Upper lobe of left lung (tissue), 6 donors: ENCODE data around the gene DNAAF6. TPM values are rescaled to one million over a fixed set of nuclear protein-coding genes. Genes with fewer than 3 reads are reported as not detected.

Experiments used
- ATAC-seq, 2 donors: fragments of 200-7000 bp; cut with Tn5 transposase; one replicate each; pipeline ENCODE4 v1.9.1; 2022; ENCODE audit warnings: mild to moderate bottlenecking in 2 of 2, moderate library complexity in 2 of 2; ENCODE audit not compliant: low FRiP score in 2 of 2
- DNase-seq, 2 donors: peaks; one replicate each; pipeline ENCODE4 v3.0.0-alpha.2; 2019 to 2020
- H3K27ac ChIP-seq, 4 donors: fragments of 200-600 bp; sonication (generic); one replicate each; pipeline ENCODE4 v1.5.1; 2016 to 2019
- H3K27me3 ChIP-seq, 4 donors: fragments of 200-600 bp; sonication (generic); one replicate each; pipeline ENCODE4 v1.5.1; 2017 to 2019
- H3K36me3 ChIP-seq, 4 donors: fragments of 200-600 bp; sonication (generic); one replicate each; pipeline ENCODE4 v1.5.1; 2016 to 2019
- H3K4me1 ChIP-seq, 4 donors: fragments of 200-600 bp; sonication (generic); one replicate each; pipeline ENCODE4 v1.5.1; 2018 to 2019
- H3K4me3 ChIP-seq, 4 donors: fragments of 200-600 bp; sonication (generic); one replicate each; pipeline ENCODE4 v1.5.1; 2017 to 2019; ENCODE audit warnings: mild to moderate bottlenecking in 2 of 4, moderate library complexity in 1 of 4
- H3K9me3 ChIP-seq, 4 donors: fragments of 200-600 bp; sonication (generic); one replicate each; pipeline ENCODE4 v1.5.1; 2018 to 2019
- CTCF ChIP-seq, 6 experiments: fragments of 450-650 bp in 4 of 6; fragments of 200-600 bp in 2 of 6; sonication (generic) in 2 of 6; IDR thresholded peaks; one replicate each; pipeline ENCODE4 v1.5.1; 2016 to 2019; ENCODE audit warnings: antibody characterized with exemption in 6 of 6
- EP300 ChIP-seq, 4 donors: sonication (generic); formaldehyde crosslinking; IDR thresholded peaks; one replicate each; pipeline ENCODE4 v1.5.1; 2017; ENCODE audit warnings: antibody characterized with exemption in 4 of 4, control low read depth in 2 of 4
- POLR2A ChIP-seq, 4 donors: fragments of 450-650 bp; IDR thresholded peaks; one replicate each; pipeline ENCODE4 v1.5.1; 2016 to 2017; ENCODE audit warnings: antibody characterized with exemption in 4 of 4, mild to moderate bottlenecking in 2 of 4
- POLR2AphosphoS5 ChIP-seq, 2 donors: sonication (generic); formaldehyde crosslinking; IDR thresholded peaks; one replicate each; pipeline ENCODE4 v1.5.1; 2017; ENCODE audit warnings: antibody characterized with exemption in 2 of 2
- WGBS, 2 donors: methylation state at CpG; one replicate each; pipeline ENCODE4 v1.1.5; 2017 to 2018; 5-methylcytosine and 5-hydroxymethylcytosine counted together
- small RNA-seq, 4 donors: library from RNA; depleted of rRNA; stranded (forward); fragments of <200 nt; gene quantifications; one replicate each; pipeline ENCODE3, GENCODE V24; 2016
- total RNA-seq, 6 donors: library from RNA; depleted of rRNA in 4 of 6; stranded (reverse); fragments of >200 nt in 4 of 6; gene quantifications; one replicate each; pipeline versions ENCODE4 v1.1.0 to v1.2.1, GENCODE V29; 2016 to 2021
- donor health status: DM: no; HTN: no; CAD: no; lungs with moderate emphysema.
- donor health status: DM: no; HTN: yes; CAD: no; lungs with severe emphysema.

DNAAF6 gene
- total RNA-seq, 6 donors from 2014 or later, result 0.54 to 2.9 (median 0.61) TPM; not detected in 3

- Histone ChIP-seq H3K27me3 (no peaks in the 10 kb centered on the region), H3K4me3 (no peak overlapping the region), H3K9me3 (no peaks in the 10 kb centered on the region), H3K27ac (no peak overlapping the region), H3K4me1 (no peaks in the 10 kb centered on the region), H3K36me3 (no peaks in the 10 kb centered on the region)
- DNase-seq (no peak), ATAC-seq (no peak)
- no peak for TF ChIP-seq POLR2A (IDR thresholded peaks at IDR 0.05)
- no peak for TF ChIP-seq EP300 (IDR thresholded peaks at IDR 0.05)
- TF ChIP-seq CTCF (IDR thresholded peaks at IDR 0.05), result no peak
- TF ChIP-seq POLR2AphosphoS5 (IDR thresholded peaks at IDR 0.05), result no peak
- 78 to 85% methylated on average over 2 of the region's 2 CpGs for WGBS, 2 donors
These were observed 83.6 kb downstream of the DNAAF6 start for GRCh38 chrX:107290019-107290418.

GRCh38 chrX:107293056-107293455 is 86.6 kb downstream of the DNAAF6 start:
- Histone ChIP-seq H3K27ac (no peak overlapping the region), H3K36me3 (no peaks in the 10 kb centered on the region), H3K27me3 (no peaks in the 10 kb centered on the region), H3K4me1 (no peaks in the 10 kb centered on the region), H3K9me3 (no peaks in the 10 kb centered on the region), H3K4me3 (no peak overlapping the region)
- WGBS, 2 donors, result 45% methylated on average over 2 of the region's 2 CpGs
- no peak for TF ChIP-seq POLR2AphosphoS5 (IDR thresholded peaks at IDR 0.05)
- ATAC-seq (no peak), DNase-seq (no peak)

Small RNA genes lying within 50 kb of the gene (small RNA-seq; reads per million reads assigned to genes)
- 0 reads per million in 4 donors for gene RF00019

Other genes with a start within 250 kb of the DNAAF6 start
- 10 to 100 TPM; 10.3 to 23.0 (median 16.3) TPM for gene MORC4, start 206.4 kb upstream of the DNAAF6 start, total RNA-seq
- gene RBM41, start 87.8 kb upstream of the DNAAF6 start, total RNA-seq, result 10 to 100 TPM; 10.9 to 49.2 (median 16.5) TPM
- 10 to 100 TPM in 1 of 6 donors, 1 to 10 TPM in 5; 1.5 to 22.0 (median 2.6) TPM for gene NUP62CL, start 178 bp upstream of the DNAAF6 start, total RNA-seq
- gene FRMPD3, start 243.0 kb downstream of the DNAAF6 start, total RNA-seq, result under 1 TPM; under 0.01 to 0.89 (median 0.28) TPM